Cardiac fibroblast (primary cell): Measurements from ENCODE around the gene MDM2.

ENCODE experiments used
- DNase-seq, 2 donors: peaks; one replicate each; pipeline versions ENCODE4 v3.0.0 to v3.0.0-alpha.2; 2010; ENCODE audit warnings: low read depth in 2 of 2
- H3K4me3 ChIP-seq, 2 donors: replicated peaks in 1 of 2; 1 replicate in 1 of 2; 2 replicates in 1 of 2; pipeline ENCODE4 v1.5.1; 2011; ENCODE audit warnings: low read depth in 2 of 2, low read length in 2 of 2, mild to moderate bottlenecking in 2 of 2, moderate library complexity in 1 of 2
- CTCF ChIP-seq: IDR thresholded peaks from one replicate; pipeline ENCODE4 v1.5.1; 2011; ENCODE audit warnings: low read depth, mild to moderate bottlenecking, low read length, inconsistent platforms

The MDM2 gene

GRCh38 chr12:68773582-68773981 is 34.4 kb upstream of the MDM2 start:
- no peak overlapping the region for H3K4me3 ChIP-seq
- no peak for TF ChIP-seq CTCF
- DNase-seq = no peak

GRCh38 chr12:68775121-68775630 is 32.8 kb upstream of the MDM2 start:
- no peak overlapping the region for H3K4me3 ChIP-seq
- no peak for DNase-seq
- TF ChIP-seq CTCF = no peak

GRCh38 chr12:68776976-68777610 is 30.9 kb upstream of the MDM2 start:
- DNase-seq = no peak
- no peak for TF ChIP-seq CTCF
- H3K4me3 ChIP-seq = no peak overlapping the region

GRCh38 chr12:68779280-68779679 is 28.7 kb upstream of the MDM2 start:
- H3K4me3 ChIP-seq = no peak overlapping the region
- DNase-seq = peak in 1 of 2 donors; percentile 28
- no peak for TF ChIP-seq CTCF

GRCh38 chr12:68780731-68781130 is 27.2 kb upstream of the MDM2 start:
- no peak overlapping the region for H3K4me3 ChIP-seq
- no peak for TF ChIP-seq CTCF
- DNase-seq = no peak

GRCh38 chr12:68781728-68782127 is 26.2 kb upstream of the MDM2 start:
- TF ChIP-seq CTCF = no peak
- no peak overlapping the region for H3K4me3 ChIP-seq
- DNase-seq = no peak

- H3K4me3 ChIP-seq = no peak overlapping the region
- DNase-seq = peak; percentile 24 to 51
- no peak for TF ChIP-seq CTCF
These were observed 24.0 kb upstream of the MDM2 start for GRCh38 chr12:68784015-68784414.
